GM21786 (cell line): ENCODE results near the gene NCOR2.

Source experiments
- ATAC-seq: cut with Tn5 transposase; IDR thresholded peaks from one replicate; pipeline ENCODE4 v1.9.1; 2021; ENCODE audit not compliant: unreplicated experiment

NCOR2 gene

DNA sequence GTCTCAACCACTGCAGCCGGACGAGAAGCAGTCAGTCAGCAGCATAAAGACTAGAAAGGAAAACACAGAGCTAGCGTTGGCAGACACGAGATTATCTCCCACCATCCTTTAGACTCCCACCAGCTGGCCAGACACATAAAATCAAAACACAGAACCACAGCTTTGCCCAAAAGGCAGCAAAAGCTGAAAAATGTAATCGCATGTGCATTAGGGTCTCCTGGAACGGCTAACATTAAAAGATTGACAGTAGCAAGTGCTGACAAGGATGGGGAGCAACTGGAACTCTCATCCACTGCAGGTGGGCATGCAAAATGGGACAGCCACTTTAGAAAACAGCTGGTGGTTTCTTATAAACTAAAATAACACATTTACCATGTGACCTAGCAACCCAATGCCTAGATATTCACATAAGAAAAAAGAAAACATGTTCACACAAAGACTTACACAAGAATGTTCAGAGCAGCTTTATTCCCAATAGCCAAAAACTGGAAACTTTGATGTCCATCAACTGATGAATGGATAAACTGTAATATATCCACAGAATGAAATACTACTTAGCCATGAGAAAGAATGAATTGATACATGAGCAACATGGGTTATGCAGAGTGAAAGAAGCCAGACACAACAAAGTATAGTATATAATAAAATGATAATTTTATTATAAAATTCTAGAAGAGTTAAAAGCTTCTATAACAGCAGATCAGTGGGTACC is 37.7 kb downstream of the NCOR2 start:
- ATAC-seq, result no peak

DNA sequence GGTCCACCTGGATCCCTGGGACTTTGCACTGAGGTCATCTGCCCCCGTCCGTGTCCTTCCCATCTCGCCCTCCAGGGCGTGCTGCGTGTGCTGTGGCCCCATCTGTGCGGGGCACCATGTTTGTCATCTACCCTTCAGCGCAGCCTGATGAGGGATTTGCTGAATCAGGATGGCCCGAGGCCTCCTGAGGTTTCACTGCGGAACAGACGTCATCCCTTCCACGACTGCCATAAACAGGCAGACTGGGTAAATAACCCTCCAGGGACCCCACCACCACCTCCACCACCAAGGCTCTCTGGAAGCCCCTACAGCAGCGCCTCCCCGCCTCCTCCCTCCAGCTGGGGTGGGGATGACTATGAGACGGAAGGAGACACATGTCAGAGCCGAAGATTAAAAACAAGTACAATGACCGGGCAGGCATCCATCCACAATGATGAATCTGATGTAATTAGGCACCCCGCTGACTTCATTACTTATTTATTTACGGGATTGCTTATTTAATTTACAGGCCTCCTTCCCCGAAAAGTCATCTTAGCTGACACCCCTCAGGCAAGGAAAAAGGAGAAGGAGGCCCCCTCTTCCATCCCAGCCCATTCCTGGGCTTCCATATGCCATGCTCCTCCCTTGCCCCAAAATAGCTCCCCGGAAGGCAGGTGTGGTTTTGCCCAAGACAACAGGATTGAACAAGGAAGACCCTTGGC is 39.4 kb downstream of the NCOR2 start:
- ATAC-seq, result no peak

DNA sequence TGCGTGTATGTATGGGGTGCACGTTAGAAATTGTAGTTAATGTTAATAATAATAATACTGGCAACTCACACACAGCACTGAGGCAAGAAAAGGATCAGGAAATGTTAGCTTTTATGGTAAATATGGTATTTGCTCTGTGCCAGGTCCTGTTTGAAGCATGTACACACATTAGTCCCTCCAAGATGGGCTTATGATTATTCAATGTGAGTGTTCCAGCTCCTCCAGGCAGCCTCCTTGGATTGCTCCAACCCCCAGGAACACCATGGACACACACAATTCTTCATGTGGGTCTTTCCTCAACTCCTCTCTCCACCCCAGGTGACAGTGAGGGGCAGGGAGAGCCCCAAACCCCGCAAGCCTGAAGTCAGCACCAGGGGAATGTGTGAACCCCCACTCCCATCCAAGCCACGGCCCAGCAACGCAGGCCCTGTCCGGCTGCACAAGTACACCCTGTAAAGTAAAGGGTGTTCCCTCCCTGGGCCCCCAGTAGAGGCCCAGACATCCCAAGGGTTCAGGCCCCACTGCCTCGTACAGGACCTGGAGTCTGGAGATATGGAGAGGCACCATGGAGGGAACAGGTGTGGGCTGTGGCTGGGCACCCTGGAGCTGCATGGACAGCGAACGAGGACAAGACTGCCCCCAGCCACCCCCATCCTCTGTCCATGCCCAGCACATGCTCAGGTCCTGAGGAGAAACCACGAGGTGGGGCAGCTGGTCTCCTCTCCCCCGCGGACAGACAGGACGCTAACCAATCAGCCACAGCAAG is 41.3 kb downstream of the NCOR2 start:
- ATAC-seq, result no peak

DNA sequence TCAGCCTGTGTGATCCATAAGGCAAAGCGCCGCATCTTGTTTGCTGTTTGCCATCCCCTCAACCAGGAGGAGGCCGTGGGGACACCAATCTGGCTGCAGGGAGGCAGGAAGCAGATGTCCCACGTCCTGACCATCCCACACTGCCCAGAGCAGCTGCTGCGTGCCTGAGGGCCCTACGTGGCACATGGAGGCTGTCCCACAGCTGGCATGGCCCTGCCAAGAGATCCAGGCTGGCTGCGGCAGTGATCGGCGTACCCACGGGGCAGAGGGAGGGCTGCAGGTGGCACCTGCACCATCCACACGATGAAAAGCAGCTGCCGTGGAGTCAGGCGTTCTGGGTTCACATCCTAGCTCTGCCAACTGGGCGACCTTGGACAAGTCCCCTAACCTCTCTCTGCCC is 42.0 kb downstream of the NCOR2 start:
- ATAC-seq, result no peak

DNA sequence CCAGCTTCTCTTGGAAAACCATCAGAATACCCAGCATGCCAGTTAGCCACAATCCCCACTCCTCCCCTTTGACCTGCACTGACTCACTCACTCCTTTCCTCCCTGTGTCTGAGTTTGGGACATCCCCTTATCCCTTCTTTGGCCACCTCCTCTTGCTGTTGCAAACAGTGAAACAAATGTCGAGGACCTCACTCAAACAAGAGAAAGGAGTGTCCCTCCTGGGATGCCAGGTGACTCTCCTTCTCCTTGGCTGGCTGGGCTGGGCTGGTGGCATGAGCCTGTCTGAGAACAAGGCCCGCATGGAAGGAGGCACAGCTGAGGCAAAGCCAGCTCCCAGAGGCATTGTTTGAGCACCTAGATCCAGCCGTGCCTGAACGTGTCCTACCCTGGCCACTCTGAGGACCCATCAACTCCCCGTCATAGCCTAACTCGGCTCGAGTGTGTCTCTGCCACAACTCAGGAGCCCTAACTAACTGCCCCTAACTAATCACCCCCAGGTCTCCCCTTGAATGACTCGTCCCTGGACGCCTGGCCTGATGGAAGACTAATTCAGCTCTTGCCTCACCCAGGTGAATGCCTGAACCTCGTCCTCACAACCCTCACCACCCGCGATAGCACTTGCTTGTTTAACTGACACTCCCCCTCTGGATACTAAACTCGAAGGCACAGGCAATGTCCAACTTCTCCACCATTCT is 43.0 kb downstream of the NCOR2 start:
- ATAC-seq, result no peak

DNA sequence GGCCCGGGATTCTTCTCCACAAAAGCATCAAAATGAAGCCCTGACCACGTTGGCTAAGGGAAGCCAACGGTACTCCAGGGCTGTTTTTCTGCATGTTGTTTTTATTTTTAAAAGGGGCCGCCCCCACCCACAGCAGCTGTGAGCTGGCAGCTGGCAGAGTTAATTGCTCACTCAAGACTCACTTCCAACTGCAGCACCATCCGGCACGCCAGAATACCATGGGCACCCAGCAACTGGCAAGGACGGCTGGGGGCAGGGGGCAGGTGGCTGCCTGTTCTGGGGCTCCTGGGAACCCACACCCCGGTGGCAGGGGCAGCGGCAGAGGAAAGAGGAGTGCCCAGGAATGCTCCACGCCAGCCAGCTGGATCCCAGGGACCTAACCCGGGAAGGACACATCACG is 44.3 kb downstream of the NCOR2 start:
- no peak for ATAC-seq

DNA sequence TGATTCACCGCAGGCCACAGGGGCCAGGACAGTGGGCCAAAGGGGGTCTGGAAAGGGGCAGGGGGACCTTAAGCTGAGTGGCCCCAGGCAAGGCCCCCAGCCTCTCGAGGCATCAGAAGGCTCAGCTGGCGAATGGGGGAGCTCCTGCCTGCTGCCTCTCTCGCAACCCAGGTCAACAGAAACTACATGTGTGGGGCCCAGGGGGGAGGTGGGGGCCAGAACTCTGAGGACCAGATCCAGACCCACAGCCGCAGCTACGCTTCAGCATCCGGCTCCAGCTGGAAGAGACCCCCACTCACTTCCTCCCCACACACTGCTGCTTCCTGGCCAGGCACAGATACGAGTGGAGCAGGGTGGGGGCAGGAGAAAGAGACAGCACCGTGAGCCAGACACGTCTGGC is 46.5 kb downstream of the NCOR2 start:
- ATAC-seq, result no peak

DNA sequence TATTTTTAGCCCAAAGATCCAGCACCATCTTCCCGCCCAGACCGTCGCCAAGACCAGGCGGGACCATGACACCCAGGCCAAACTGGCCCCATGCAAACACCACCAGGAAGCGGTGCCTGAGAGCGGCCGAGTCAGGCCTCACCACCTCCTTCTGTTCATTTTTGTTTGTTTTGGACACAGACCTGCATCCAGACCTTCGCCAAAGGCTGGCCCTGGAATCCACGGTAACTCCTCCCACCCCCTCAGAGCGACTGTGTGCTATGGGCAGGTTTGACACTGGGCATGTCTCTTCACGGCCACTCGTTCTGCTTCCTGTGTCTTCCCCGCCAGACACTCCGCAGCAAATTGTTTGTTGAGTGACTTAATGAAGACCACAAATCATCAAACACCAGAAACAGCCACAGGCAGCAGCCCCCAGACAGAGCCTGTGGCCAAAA is 47.1 kb downstream of the NCOR2 start:
- no peak for ATAC-seq

DNA sequence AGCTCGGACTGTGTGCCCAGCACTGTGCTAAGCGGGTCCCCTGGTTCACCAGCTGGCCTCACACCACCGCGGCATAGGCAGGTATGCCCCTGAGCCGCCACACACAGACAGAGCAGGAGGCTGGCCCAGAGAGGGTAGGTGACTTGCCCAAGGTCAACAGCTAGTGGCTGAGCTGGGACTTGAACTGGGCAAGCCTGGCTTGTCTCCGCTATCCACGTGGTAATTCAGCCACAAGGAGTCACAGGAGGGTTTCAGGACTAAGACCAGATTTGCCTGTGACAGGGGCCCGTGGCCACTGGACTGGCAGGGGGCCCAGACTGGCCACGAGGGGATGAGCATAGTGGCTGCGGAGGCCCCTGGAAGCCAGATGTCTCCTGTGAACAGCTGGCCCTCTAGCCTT is 47.7 kb downstream of the NCOR2 start:
- no peak for ATAC-seq

DNA sequence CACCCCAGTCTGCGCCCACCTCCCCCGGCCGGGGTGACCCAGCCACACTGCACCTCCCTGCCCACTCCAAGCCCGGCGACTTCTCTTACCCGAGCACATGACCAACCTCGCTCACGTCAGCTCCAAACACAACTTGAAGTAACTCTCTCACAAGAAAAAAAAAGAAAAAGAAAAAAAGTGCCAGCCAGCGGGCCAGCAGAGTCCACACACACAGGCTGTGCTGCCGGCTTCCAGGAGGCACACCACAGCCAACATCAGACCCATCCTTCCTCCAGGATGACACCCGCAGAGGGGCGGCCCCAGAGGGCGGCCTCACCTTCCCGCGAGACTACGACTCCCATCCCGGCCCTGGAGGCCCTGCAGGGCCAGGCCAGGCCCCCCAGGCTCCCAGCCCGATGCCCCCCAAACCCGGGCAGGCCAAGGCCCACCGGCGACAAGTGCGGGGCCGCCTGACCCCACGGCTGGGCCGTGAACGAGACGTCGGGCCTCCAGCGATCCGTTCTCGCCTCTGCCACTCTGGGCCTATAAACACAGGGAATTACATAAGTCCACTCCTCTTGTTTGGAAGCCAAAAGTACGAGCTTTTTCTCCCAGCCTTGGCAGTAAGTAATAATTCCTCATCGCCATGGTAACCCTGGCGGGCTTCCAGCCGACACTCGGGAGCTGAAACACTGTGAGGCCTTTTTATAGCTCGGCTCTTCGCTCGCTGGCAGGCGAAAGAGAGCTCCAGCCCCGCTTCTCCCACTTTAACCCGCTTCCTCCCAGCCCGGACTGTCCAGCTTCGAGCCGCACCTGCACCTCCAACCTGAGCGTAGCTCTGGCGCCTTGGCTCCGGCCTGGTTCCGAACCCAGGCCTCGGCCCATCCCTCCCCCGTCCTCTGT is 49.1 kb downstream of the NCOR2 start:
- no peak for ATAC-seq
